Measurements from ENCODE around the gene ZMIZ1.

DNA sequence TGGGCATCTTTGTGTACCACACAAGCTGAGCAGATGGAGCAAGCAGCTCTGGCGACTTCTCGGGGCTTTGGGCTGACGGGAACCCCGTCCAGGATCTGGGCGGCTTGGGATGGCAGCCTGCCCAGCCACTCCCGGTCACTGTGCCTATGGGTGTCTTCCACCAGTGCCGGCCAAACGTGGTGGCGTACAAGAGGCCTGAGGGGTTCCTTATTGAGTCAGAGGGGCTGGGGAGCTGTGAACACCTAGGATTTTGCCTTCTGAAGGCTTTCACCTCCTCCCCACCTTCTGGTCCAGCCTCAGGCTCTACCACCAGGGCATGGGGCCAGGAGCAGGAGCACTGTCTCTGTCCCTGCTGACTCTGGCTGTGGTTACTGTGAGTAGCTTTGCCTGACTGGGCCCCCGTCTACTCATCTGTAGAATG, 206.7 kb downstream of the ZMIZ1 start:
- TF ChIP-seq ZNF274 (IDR thresholded peaks at IDR 0.05; ENCODE audit: low read depth, low read length) (no peak), YY1 (IDR thresholded peaks at IDR 0.05; ENCODE audit: insufficient read depth, insufficient read length) (no peak), SUZ12 (IDR thresholded peaks at IDR 0.05; ENCODE audit: extremely low read depth, insufficient read depth, insufficient read length) (no peak)

All from NT2/D1 (cell line).